ENCODE measurements around the gene STK32C.

The STK32C gene

GRCh38 chr10:132178672-132179545 lies 128.8 kb downstream of the STK32C start:
- no peak for DNase-seq

GRCh38 chr10:132178046-132178445 lies 129.7 kb downstream of the STK32C start:
- DNase-seq, result no peak

DNA sequence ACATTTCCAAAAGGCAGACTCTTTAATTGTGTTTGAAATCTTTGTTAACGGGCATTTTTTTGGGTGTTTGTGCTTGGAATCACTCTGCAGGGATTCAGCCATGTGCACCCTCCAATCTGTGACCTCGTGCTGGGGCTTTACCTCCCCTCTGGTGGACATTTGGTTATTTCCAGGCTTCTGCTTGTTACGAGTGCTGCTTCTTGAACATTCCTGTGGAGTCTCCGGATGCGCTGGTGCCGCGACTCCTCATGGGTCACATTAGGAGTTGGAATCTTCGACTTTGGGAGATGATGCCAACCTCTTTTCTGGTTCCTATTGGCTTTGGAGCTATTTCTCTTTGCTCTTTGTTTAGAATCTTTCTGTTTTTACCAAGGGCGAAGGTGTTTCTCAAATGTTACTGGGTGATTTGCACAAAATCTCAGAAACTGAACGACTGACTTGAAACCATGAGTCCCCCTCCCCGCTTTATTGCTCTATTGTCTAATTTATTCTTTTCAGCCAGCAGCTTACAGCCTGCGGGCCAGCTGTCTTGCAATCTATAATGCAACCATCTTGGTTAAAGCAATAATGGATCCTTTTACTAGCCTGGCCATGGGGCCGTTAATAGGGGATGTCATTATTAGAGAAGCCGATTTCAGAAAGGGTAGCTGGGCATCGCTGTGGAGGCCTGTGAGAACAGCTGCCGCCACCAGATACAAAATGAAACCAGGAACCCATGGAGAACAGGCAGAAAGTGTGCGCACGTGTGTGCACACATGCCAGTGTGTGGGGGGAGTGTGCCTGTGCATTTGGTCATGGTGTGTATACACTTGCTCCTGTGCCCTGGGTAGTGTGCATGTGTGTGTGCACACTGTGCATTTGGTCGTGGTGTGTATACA lies 130.9 kb downstream of the STK32C start:
- no peak for DNase-seq

DNA sequence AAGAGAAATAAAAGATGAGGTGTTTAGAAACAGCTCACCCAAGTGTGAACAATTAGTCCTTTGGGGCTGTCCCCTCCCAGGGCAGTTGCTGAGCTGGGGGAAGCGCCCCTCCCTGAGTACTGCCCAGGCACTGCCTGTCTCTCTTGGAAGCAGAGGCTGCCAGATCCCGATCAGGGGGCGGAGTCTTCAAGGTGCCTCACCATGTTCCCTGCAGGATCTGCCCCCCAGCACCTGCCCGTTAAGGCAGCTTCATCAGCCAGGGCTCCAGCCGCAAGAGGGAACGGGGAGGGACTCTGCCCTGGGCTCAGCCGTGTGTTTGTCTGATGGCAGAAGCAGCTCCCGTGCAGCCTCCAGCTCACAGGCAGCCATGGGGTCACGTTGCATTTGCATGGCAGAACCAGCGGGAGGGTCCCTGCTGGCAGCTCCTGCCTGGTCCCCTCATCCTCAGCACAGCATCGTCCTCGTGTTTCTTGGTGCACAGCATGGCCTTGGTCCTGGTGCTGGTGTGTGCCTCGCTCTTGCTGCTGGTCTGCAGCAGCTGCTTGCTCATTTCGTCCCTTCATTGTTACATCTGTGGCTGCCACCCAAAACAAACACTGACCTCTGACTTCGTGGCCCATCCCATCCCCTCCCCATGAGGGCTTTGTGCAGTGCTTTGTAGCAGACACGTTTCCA lies 131.7 kb downstream of the STK32C start:
- no peak for DNase-seq

DNA sequence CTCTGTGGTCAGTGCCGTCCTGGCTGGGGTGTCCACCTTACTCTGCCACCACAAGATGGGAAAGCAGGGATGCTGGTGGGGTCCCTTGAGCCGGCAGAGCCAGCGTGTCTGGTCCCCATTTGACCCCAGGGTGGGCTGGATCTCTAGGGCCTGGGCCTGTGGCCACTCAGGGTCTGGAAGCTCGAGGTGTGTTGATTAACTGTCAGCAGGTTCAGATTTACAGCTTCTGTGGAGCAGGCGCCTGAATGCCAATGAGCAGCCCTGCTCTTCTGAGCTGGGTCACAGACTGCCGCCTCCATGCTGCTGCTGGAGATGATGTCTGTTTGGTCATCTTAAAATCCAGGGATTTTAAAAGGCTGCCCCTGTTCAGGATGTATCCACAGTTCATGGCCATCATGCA lies 132.3 kb downstream of the STK32C start:
- DNase-seq, result no peak

- DNase-seq, result no peak
Measured at GRCh38 chr10:132174237-132174636, 133.5 kb downstream of the STK32C start.

DNA sequence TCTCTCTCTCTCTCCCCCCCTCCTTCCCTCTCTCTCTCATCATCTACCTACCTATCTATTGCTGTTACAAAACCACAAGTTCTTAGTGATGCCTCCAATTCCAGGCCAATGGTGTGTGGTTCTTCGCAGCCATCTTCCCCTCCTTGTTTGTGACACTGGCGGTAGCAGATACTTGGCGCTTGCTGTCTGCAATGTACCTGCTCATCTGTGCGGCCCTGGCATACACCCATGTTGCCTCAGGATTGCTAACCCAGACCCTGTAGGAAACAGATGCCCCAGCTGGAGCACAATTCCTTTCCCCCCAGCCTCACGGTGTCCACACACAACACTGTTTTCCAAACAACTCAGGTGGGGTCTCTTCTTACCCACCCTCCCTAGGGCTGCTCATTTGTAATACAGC lies 134.6 kb downstream of the STK32C start:
- no peak for DNase-seq

DNA sequence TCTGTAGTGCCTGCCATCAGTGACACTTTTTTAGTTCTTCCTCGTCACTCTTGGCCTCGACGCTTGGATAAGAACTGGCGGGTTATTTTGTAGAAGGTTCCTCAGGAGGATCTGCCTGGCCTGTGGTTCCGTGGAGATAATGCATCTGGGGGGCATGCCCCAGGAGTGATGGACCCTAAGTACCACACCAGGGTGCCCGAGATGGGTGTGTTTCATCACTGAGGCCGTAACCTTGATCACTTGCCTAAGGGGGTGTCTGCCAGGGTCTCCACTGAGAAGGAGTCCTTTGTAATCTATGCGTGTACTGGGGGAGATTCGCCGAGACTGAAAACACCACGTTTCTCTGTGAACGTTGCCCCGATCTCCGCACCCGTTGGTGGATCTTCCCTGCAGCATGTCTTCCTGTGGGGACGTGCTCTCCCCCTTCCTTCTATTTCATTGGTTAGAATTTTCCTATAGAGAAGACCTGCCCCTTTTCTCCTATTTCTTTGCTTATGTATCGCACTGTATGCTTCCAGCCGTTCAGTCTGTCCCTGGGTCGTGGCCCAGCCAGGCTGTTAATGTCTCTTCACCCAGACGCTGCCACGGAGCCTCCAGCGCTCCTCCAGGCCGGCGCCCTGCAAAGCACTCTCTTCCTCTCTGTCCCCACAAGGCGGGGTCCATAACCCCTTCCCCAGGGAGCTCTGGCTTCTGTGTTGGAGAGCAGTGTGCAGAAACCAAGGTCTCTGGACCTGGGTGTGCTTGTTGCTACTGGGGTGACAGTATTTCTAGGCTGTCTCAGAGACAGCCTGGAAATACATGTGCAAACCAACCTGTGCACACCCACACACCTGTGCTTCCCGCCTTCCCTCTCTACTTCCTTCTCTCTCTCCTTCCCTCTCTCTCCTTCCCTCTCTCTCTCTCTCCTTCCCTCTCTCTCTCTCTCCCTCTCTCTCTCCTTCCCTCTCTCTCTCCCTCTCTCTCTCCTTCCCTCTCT lies 135.4 kb downstream of the STK32C start:
- no peak for DNase-seq

DNA sequence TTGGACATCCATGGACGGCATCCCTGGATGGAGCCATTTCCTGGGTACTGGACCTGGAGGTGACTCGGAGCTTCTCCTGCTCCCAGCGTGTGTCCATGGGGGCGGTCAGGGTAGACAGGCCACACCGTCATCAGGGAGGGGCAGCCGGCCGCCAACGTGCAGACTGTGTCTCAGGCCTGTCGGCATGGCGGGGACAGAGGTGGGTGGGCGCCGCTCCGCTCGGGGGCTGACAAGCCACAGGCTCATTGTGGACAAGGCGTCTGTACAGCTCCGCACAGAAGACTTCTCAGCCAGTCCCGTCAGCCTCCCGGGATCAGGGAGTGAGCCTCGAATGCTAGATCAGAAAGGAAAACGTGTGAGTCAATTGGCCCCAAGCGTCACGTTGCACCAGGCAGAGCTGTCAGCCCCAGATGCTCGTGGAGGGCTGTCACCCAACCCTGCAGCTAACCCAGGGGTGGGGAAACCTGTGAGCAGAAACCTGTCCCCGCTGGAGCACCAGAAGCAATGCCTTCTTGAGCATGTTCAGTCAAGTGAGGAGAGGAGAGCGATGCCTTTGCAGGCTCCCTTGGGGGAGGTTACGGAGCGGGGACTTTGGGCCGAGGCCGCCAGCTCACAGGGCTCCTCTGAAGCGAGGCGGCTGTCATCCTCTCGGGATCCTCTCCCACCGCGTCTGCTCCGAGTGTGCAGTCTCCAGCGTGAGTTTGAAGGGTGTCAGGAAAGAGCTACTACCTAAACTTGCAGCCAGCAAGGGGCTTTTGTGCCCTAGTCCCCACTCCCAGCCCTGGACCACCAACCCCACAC lies 137.0 kb downstream of the STK32C start:
- no peak for DNase-seq

DNA sequence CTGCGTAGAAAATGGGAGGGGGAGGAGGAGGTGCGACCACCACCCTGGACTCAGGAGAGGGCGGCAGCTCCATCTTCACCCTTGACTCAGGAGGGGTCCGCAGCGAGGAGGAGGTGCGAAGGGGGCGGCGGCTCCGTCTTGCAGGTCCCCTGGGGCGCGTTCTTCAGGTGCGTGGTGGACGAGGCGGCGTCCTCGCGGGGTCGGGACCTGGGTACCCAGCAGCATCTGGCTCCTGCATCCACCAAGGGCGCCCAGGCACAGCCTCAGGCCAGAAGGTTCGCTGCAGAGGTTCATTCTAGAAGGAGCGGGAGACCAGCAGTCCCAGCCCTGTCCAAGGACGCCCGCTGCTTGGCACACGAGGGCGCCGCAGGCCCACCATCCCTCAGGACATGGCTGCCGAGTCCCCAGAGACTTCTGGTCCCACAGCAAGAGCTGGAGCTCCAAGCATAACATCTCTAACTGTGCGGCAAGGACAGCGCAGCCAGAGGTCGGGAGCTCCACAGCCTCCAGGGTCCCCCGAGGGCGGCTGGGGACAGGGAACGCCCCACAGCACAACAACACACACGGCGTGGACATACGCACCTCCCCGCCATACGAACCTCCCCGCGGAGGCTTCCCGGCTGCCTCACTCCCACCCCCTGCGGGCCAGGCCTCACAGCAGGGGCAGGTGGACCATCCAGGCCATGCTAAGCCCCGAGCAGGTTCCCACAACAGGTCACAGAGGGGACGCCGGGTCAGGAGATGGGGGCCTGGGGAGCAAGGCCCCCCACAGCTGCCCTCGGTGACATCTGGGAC lies 137.8 kb downstream of the STK32C start:
- DNase-seq, result no peak

GRCh38 chr10:132169031-132169765 lies 138.6 kb downstream of the STK32C start:
- no peak for DNase-seq

DNA sequence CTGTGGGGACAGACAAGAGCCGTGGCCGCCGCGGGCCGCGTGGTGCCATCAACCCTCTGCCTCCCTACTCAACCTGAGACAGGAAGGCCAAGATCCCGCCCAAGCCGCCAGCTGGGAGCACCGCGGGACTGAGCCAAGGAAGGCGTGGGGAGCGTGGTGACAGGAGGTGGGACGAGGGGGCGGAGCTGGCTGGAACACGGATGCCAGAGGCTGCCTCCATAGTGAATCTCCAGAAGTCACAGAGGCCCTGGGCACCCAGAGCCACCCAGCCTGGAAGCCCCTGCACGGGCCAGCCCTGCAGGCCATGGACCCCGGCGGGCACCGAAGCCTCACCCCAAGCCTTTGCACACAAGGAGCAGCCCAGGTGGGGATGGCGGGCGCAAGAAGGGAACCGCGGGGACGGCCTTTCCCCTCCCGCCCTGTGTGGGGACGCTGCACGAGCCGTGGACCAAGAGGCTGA lies 139.1 kb downstream of the STK32C start:
- no peak for DNase-seq

DNA sequence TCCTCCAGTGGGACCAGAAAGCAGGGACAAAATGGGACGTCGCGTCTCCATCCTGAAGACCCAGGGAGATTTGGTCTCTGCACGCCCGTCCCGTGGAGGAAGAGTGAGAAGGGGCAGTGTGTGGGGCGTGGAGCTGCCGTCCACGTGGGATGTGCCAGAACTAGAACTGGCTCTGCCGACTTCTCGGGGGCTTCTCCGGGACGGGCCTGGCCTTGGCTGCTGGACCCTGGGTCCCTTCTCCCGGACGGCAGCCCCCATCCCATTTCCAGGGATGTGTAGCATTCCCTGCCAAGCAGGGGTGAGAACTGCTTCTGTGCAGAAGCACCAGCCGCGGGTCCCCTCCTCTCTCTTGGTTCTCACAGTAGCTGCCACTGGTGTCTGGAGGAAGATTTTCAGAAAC lies 139.8 kb downstream of the STK32C start:
- DNase-seq, result no peak

GRCh38 chr10:132167041-132167674 lies 140.6 kb downstream of the STK32C start:
- no peak for DNase-seq

GRCh38 chr10:132166216-132166950 lies 141.4 kb downstream of the STK32C start:
- DNase-seq, result no peak

DNA sequence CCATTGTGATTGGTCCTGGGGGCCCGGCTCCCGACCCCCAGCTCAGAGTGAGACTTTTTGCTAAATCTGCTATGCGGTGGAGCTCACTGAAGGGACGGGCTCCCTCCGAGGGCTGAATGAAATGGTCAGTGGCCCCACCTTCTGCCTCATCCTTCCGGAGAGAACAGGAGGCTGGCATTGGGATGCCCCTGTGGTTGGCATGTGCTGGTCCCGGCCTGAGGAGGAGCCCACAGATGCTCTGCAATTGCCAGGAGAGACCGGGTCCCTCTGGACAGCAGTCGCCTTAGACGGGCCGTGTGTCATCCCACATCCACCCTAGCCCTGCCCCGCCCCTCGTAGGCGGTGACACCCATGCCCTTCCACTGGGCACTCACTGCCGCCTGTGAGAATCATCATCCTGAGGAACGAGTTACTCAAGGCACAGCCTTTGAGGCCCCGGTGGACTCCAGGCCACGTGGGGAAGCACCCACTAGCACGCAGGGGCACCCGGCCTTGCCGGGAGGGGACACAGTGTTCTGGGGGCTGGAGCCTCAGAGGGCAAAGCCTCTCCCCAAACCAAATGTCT lies 142.3 kb downstream of the STK32C start:
- DNase-seq, result no peak

GRCh38 chr10:132164761-132165278 lies 142.9 kb downstream of the STK32C start:
- DNase-seq, result no peak
